ENCODE data around the gene GTF2F2. TPM values are rescaled to one million over a fixed set of nuclear protein-coding genes. Genes with fewer than 3 reads are reported as not detected.

Gene GTF2F2
- polyA plus RNA-seq, 2 of the 4 experiments (the other 2 are of a cell fraction), result 21.0 to 30.0 TPM

- FAIRE-seq (no peak), ATAC-seq (no peak), DNase-seq (ENCODE audit: low read depth in 1 of 2, low spot score in 1 of 2) (peak in 1 of 2 experiments; percentile 30)
- Histone ChIP-seq H3K4me3 (no peak overlapping the region), H3K4me2 (peak overlapping the region; percentile 20; the same call in 2 of the 3 replicates), H3K27ac (peak overlapping the region in 1 of 2 experiments; percentile 52; a peak in 2 of 6 replicates), H3K9me3 (no peaks in the 10 kb centered on the region), H3K4me1 (peaks cover 48% of the 10 kb centered on the region)
- ChIA-PET POLR2A (no interaction called here), CTCF (interaction anchor here (1.7 kb wide), 1 partner anchor 72 kb away, joined by 5 read pairs; no protein-coding TSS in a partner anchor)
- TF ChIP-seq CEBPB (IDR thresholded peaks at IDR 0.05), result peak in 1 of 2 experiments; percentile 6; a peak in 1 of 4 replicates
- TF ChIP-seq KDM1A (IDR thresholded peaks at IDR 0.05; ENCODE audit: low read depth), result no peak
- TF ChIP-seq SREBF2 (IDR thresholded peaks at IDR 0.05), result no peak
- no peak for TF ChIP-seq EP300 (IDR thresholded peaks at IDR 0.05)
- TF ChIP-seq ZC3H11A (IDR thresholded peaks at IDR 0.05), result no peak
- no peak for TF ChIP-seq MAX (IDR thresholded peaks at IDR 0.05)
These were observed 88.9 kb downstream of the GTF2F2 start for GRCh38 chr13:45209229-45209628.

- CTCF ChIA-PET, result no interaction called here
- 89% methylated on average over 8 of the region's 9 CpGs for WGBS (ENCODE audit: missing lambda C conversion rate)
- ATAC-seq (no peak), FAIRE-seq (no peak), DNase-seq (ENCODE audit: low read depth in 1 of 2, low spot score in 1 of 2) (no peak)
- Histone ChIP-seq H3K27ac (0 out of 6 replicates have a peak overlapping the region, but pooled peaks of 1 of the 2 experiments have one; percentile 4), H3K4me3 (no peak overlapping the region), H3K4me2 (no peak overlapping the region), H3K9me3 (no peaks in the 10 kb centered on the region), H3K4me1 (peaks cover 33% of the 10 kb centered on the region)
- TF ChIP-seq CBX2 (IDR thresholded peaks at IDR 0.05; ENCODE audit: borderline replicate concordance, low read depth), result no peak
- POLR2A ChIA-PET, result interaction anchor here (0.7 kb wide), 1 partner anchor 11 kb away, joined by 3 read pairs; no protein-coding TSS in a partner anchor
These were observed 95.2 kb downstream of the GTF2F2 start for GRCh38 chr13:45215392-45216077.

- Histone ChIP-seq H3K4me3 (no peak overlapping the region), H3K27ac (0 out of 6 replicates have a peak overlapping the region, but pooled peaks of 1 of the 2 experiments have one; percentile 4), H3K4me1 (peaks cover 36% of the 10 kb centered on the region), H3K4me2 (no peak overlapping the region), H3K9me3 (no peaks in the 10 kb centered on the region)
- TF ChIP-seq FOSB (CRISPR knock-in tag; IDR thresholded peaks at IDR 0.05), result no peak
- no peak for TF ChIP-seq ZC3H11A (IDR thresholded peaks at IDR 0.05)
- no peak for TF ChIP-seq HOXB13 (CRISPR knock-in tag; IDR thresholded peaks at IDR 0.05; ENCODE audit: low read depth)
- no peak for TF ChIP-seq NPAS2 (CRISPR knock-in tag; IDR thresholded peaks at IDR 0.05; ENCODE audit: borderline replicate concordance)
- no peak for TF ChIP-seq GATA3 (IDR thresholded peaks at IDR 0.05; ENCODE audit: borderline replicate concordance)
- TF ChIP-seq ESRRA (IDR thresholded peaks at IDR 0.05; ENCODE audit: borderline replicate concordance, low read length), result no peak
- no peak for FAIRE-seq
- 81% methylated on average over 4 of the region's 4 CpGs for WGBS (ENCODE audit: missing lambda C conversion rate)
- DNase-seq (ENCODE audit: low read depth in 1 of 2, low spot score in 1 of 2), result no peak
- CTCF ChIA-PET, result no interaction called here
- POLR2A ChIA-PET, result interaction anchor here (0.7 kb wide), 1 partner anchor 11 kb away, joined by 3 read pairs; no protein-coding TSS in a partner anchor
- no peak for ATAC-seq
These were observed 95.9 kb downstream of the GTF2F2 start for GRCh38 chr13:45216193-45216592.

GRCh38 chr13:45218689-45219088 is 98.4 kb downstream of the GTF2F2 start:
- Histone ChIP-seq H3K4me2 (peak overlapping the region; percentile 59), H3K4me3 (no peak overlapping the region), H3K9me3 (no peaks in the 10 kb centered on the region), H3K27ac (peak overlapping the region in 1 of 2 experiments; percentile 4; a peak in 1 of 6 replicates), H3K4me1 (peaks cover 36% of the 10 kb centered on the region)
- ChIA-PET CTCF (interaction anchor here (0.5 kb wide), 1 partner anchor 51 kb away, joined by 3 read pairs; no protein-coding TSS in a partner anchor), POLR2A (no interaction called here)
- ATAC-seq (no peak), FAIRE-seq (no peak), DNase-seq (ENCODE audit: low read depth in 1 of 2, low spot score in 1 of 2) (no peak)
- TF ChIP-seq FOSL2 (IDR thresholded peaks at IDR 0.05) (no peak), FOSL2 (CRISPR knock-in tag; IDR thresholded peaks at IDR 0.05) (no peak), HOXB5 (CRISPR knock-in tag; IDR thresholded peaks at IDR 0.05) (no peak), EHF (CRISPR knock-in tag; IDR thresholded peaks at IDR 0.05) (no peak), RNF2 (IDR thresholded peaks at IDR 0.05; ENCODE audit: borderline replicate concordance, low read depth) (no peak)
- WGBS (ENCODE audit: missing lambda C conversion rate), result 86% methylated on average over 1 of the region's 1 CpG

Data from A549 (cell line).